Body of pancreas (tissue), 4 donors: ENCODE measurements around the gene ZNF705A. TPM values are rescaled to one million over a fixed set of nuclear protein-coding genes. Genes with fewer than 3 reads are reported as not detected.
A peak's percentile ranks its signal among the peaks of the same experiment; 100 is the strongest.
"Not testable (repeated sequence)": the region's sequence is repeated elsewhere in the genome, so short reads cannot be mapped to it uniquely, and the experiment has no call there.

Experiments
- ATAC-seq: fragments of 150-250 bp; one replicate; pipeline ENCODE4 v1.9.1; 2016
- DNase-seq, 4 donors: peaks; one replicate each; pipeline ENCODE4 v3.0.0-alpha.2; 2019
- H3K27ac ChIP-seq, 4 donors: fragments of 200-600 bp; sonication (generic); 1 replicate in 3 of 4; 2 replicates in 1 of 4; pipeline versions ENCODE4 v1.5.1 to v1.6.1; 2016 to 2019; ENCODE audit warnings: mild to moderate bottlenecking in 1 of 4, mixed read lengths in 1 of 4, moderate library complexity in 1 of 4
- H3K27me3 ChIP-seq, 2 donors: fragments of 200-600 bp; sonication (generic); one replicate each; pipeline ENCODE4 v1.6.0; 2016; ENCODE audit warnings: mild to moderate bottlenecking in 1 of 2
- H3K36me3 ChIP-seq, 2 donors: fragments of 200-600 bp; sonication (generic); replicated peaks in 1 of 2; 2 replicates each; pipeline ENCODE4 v1.5.1; 2016; ENCODE audit warnings: low read depth in 2 of 2; ENCODE audit not compliant: insufficient read depth in 1 of 2
- H3K4me1 ChIP-seq: fragments of 200-600 bp; sonication (generic); one replicate; pipeline ENCODE4 v1.6.0; 2016
- H3K4me3 ChIP-seq, 2 donors: fragments of 200-600 bp; sonication (generic); 1 replicate in 1 of 2; 2 replicates in 1 of 2; pipeline ENCODE4 v1.5.1; 2016 to 2019
- H3K9me3 ChIP-seq, 3 donors: fragments of 200-600 bp; sonication (generic); 1 replicate in 2 of 3; 2 replicates in 1 of 3; pipeline ENCODE4 v1.5.1; 2016
- CTCF ChIP-seq, 7 experiments: fragments of 450-650 bp in 4 of 7; fragments of 200-600 bp in 3 of 7; sonication (generic) in 3 of 7; IDR thresholded peaks; one replicate each; pipeline ENCODE4 v1.5.1; 2016 to 2019; ENCODE audit warnings: antibody characterized with exemption in 7 of 7
- POLR2A ChIP-seq, 3 donors: fragments of 450-650 bp; IDR thresholded peaks; one replicate each; pipeline ENCODE4 v1.6.1; 2016; ENCODE audit warnings: antibody characterized with exemption in 3 of 3, mild to moderate bottlenecking in 2 of 3
- WGBS, 2 donors: methylation state at CpG; one replicate each; pipeline ENCODE4 v1.1.5; 2017; 5-methylcytosine and 5-hydroxymethylcytosine counted together
- intact Hi-C: fragments of 100-400 bp; cut with DNase I; formaldehyde crosslinking; loops from one replicate; pipeline ENCODE4 v1.15.1; 2023
- total RNA-seq, 2 donors: library from RNA; depleted of rRNA; stranded (reverse); fragments of >200 nt; gene quantifications; one replicate each; pipeline ENCODE4 v1.1.0, GENCODE V29; 2016

Gene ZNF705A
- total RNA-seq, 2 donors from 2014 or later = not detected

GRCh38 chr12:8218711-8219382 lies 62.0 kb downstream of the ZNF705A start:
- H3K4me1 ChIP-seq = peaks cover 68% of the 10 kb centered on the region
- 25 to 28% methylated on average over 26 of the region's 26 CpGs for WGBS, 2 donors
- TF ChIP-seq POLR2A (IDR thresholded peaks at IDR 0.05) = peak in 1 of 3 donors; percentile 12
- TF ChIP-seq CTCF (IDR thresholded peaks at IDR 0.05) = peak in 1 of 7 experiments; percentile 17
- ATAC-seq (peak; percentile 56), DNase-seq (peak; percentile 64 to 74 (median 72))
- peak overlapping the region; percentile 54 to 85 (median 74) for H3K27ac ChIP-seq
- intact Hi-C loops, H3K27me3 ChIP-seq, H3K36me3 ChIP-seq, H3K9me3 ChIP-seq, H3K4me3 ChIP-seq: not testable (repeated sequence)

GRCh38 chr12:8221375-8221774 lies 64.6 kb downstream of the ZNF705A start:
- not testable (repeated sequence) for H3K4me3 ChIP-seq

GRCh38 chr12:8221844-8222243 lies 65.0 kb downstream of the ZNF705A start:
- DNase-seq, intact Hi-C loops, H3K36me3 ChIP-seq, H3K27me3 ChIP-seq, H3K9me3 ChIP-seq, ATAC-seq, H3K4me3 ChIP-seq: not testable (repeated sequence)
- Histone ChIP-seq H3K4me1 (peaks cover 50% of the 10 kb centered on the region), H3K27ac (peak overlapping the region in 1 of 4 donors; percentile 28)
- WGBS, 2 donors = 92 to 100% methylated on average over 11 to 14 of the region's 21 CpGs

More at GRCh38 chr12:8221375-8221774, 64.6 kb downstream of the ZNF705A start:
- WGBS, 2 donors = 85 to 86% methylated on average over 20 to 21 of the region's 21 CpGs
- peaks cover 54% of the 10 kb centered on the region for H3K4me1 ChIP-seq
- H3K9me3 ChIP-seq, H3K27me3 ChIP-seq, H3K36me3 ChIP-seq, ATAC-seq, intact Hi-C loops: not testable (repeated sequence)
- peak in 1 of 4 donors; percentile 52 for DNase-seq
- H3K27ac ChIP-seq = peak overlapping the region in 1 of 4 donors; percentile 28

- ATAC-seq = not testable (repeated sequence)
These were observed 65.5 kb downstream of the ZNF705A start for GRCh38 chr12:8222303-8222702.

GRCh38 chr12:8223646-8224045 lies 66.8 kb downstream of the ZNF705A start:
- 79 to 86% methylated on average over 13 of the region's 13 CpGs for WGBS, 2 donors
- H3K9me3 ChIP-seq, DNase-seq, H3K36me3 ChIP-seq, H3K27ac ChIP-seq, H3K27me3 ChIP-seq, intact Hi-C loops, ATAC-seq, H3K4me3 ChIP-seq: not testable (repeated sequence)
- H3K4me1 ChIP-seq = peaks cover 48% of the 10 kb centered on the region

More at GRCh38 chr12:8222303-8222702, 65.5 kb downstream of the ZNF705A start:
- H3K9me3 ChIP-seq, H3K36me3 ChIP-seq, H3K27ac ChIP-seq, intact Hi-C loops, DNase-seq, H3K4me3 ChIP-seq, H3K27me3 ChIP-seq: not testable (repeated sequence)
- peaks cover 50% of the 10 kb centered on the region for H3K4me1 ChIP-seq
- WGBS, 2 donors = 86 to 94% methylated on average over 7 to 13 of the region's 16 CpGs

GRCh38 chr12:8224782-8225181 lies 68.0 kb downstream of the ZNF705A start:
- H3K4me3 ChIP-seq, ATAC-seq, H3K27ac ChIP-seq, H3K36me3 ChIP-seq, DNase-seq, H3K27me3 ChIP-seq, intact Hi-C loops, H3K9me3 ChIP-seq: not testable (repeated sequence)
- 96 to 100% methylated on average over 11 of the region's 11 CpGs for WGBS, 2 donors
- H3K4me1 ChIP-seq = peaks cover 36% of the 10 kb centered on the region

GRCh38 chr12:8226355-8226754 lies 69.5 kb downstream of the ZNF705A start:
- H3K36me3 ChIP-seq = no peaks in the 10 kb centered on the region
- DNase-seq (no peak), ATAC-seq (no peak)
- TF ChIP-seq POLR2A (IDR thresholded peaks at IDR 0.05) = no peak
- TF ChIP-seq CTCF (IDR thresholded peaks at IDR 0.05) = no peak
- no peaks in the 10 kb centered on the region for H3K27me3 ChIP-seq
- H3K4me1 ChIP-seq = peaks cover 21% of the 10 kb centered on the region
- H3K9me3 ChIP-seq = no peaks in the 10 kb centered on the region
- intact Hi-C loops = no loop called here
- WGBS, 2 donors = 85 to 89% methylated on average over 8 of the region's 8 CpGs
- no peak overlapping the region for H3K4me3 ChIP-seq
- H3K27ac ChIP-seq = no peak overlapping the region
